ENCODE data around the gene MED7.

DNA sequence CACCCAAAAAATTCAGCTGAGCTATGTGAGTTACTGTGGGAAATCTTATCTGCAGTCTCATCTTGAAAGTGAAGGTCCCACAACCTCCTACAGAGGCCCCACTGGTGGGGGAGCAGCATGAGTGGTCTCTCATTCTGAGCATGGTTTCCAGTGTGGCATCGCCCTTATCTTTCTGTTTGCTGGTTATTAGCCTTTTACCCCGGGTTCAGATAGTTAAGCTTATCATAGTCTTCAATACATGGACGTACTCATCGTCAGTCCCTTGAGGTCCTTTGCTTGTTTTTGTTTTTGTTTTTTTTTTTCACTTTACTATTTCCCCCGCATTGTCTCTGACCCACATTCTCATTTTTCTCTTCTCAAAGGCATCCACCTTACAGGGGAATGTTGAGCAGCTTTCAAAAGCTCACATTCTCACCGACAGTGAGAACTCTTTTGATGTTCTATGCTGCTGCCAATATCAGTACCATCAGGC lies 26.1 kb downstream of the MED7 start:
- TF ChIP-seq CTCF (IDR thresholded peaks at IDR 0.05): no peak
- TF ChIP-seq EZH2 (IDR thresholded peaks at IDR 0.05; ENCODE audit: borderline replicate concordance, insufficient read depth, low read depth, low read length, poor library complexity, severe bottlenecking): no peak
